Measurements from ENCODE around the gene MGMT.

GRCh38 chr10:129679207-129679606 is 212.2 kb downstream of the MGMT start:
- no peak for TF ChIP-seq REST (IDR thresholded peaks at IDR 0.05)
- TF ChIP-seq, protein P1, sequence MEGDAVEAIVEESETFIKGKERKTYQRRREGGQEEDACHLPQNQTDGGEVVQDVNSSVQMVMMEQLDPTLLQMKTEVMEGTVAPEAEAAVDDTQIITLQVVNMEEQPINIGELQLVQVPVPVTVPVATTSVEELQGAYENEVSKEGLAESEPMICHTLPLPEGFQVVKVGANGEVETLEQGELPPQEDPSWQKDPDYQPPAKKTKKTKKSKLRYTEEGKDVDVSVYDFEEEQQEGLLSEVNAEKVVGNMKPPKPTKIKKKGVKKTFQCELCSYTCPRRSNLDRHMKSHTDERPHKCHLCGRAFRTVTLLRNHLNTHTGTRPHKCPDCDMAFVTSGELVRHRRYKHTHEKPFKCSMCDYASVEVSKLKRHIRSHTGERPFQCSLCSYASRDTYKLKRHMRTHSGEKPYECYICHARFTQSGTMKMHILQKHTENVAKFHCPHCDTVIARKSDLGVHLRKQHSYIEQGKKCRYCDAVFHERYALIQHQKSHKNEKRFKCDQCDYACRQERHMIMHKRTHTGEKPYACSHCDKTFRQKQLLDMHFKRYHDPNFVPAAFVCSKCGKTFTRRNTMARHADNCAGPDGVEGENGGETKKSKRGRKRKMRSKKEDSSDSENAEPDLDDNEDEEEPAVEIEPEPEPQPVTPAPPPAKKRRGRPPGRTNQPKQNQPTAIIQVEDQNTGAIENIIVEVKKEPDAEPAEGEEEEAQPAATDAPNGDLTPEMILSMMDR (IDR thresholded peaks at IDR 0.05; ENCODE audit: low read depth, low read length, missing input control): no peak
- no peak for TF ChIP-seq SP1 (IDR thresholded peaks at IDR 0.05)

Data from liver (tissue), 3 donors.